ENCODE data around the gene MATR3. TPM values are rescaled to one million over a fixed set of nuclear protein-coding genes. Genes with fewer than 3 reads are reported as not detected.

Gene MATR3
- total RNA-seq, 4 donors from 2014 or later, result 270 to 549 (median 314) TPM

- Histone ChIP-seq H3K9me3 (no peaks in the 10 kb centered on the region), H3K4me1 (peaks cover 0 to 8% of the 10 kb centered on the region in 2 donors), H3K4me3 (no peak overlapping the region), H3K27me3 (no peaks in the 10 kb centered on the region), H3K36me3 (no peaks in the 10 kb centered on the region), H3K27ac (no peak overlapping the region)
- intact Hi-C loops (cut with DNase I; ENCODE audit: low total_unique reads), result no loop called here
- TF ChIP-seq, protein P1, sequence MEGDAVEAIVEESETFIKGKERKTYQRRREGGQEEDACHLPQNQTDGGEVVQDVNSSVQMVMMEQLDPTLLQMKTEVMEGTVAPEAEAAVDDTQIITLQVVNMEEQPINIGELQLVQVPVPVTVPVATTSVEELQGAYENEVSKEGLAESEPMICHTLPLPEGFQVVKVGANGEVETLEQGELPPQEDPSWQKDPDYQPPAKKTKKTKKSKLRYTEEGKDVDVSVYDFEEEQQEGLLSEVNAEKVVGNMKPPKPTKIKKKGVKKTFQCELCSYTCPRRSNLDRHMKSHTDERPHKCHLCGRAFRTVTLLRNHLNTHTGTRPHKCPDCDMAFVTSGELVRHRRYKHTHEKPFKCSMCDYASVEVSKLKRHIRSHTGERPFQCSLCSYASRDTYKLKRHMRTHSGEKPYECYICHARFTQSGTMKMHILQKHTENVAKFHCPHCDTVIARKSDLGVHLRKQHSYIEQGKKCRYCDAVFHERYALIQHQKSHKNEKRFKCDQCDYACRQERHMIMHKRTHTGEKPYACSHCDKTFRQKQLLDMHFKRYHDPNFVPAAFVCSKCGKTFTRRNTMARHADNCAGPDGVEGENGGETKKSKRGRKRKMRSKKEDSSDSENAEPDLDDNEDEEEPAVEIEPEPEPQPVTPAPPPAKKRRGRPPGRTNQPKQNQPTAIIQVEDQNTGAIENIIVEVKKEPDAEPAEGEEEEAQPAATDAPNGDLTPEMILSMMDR (IDR thresholded peaks at IDR 0.05), result no peak
- no peak for TF ChIP-seq POLR2A (IDR thresholded peaks at IDR 0.05)
- no peak for DNase-seq
Observed at GRCh38 chr5:139277171-139277570, 16.4 kb upstream of the MATR3 start.

DNA sequence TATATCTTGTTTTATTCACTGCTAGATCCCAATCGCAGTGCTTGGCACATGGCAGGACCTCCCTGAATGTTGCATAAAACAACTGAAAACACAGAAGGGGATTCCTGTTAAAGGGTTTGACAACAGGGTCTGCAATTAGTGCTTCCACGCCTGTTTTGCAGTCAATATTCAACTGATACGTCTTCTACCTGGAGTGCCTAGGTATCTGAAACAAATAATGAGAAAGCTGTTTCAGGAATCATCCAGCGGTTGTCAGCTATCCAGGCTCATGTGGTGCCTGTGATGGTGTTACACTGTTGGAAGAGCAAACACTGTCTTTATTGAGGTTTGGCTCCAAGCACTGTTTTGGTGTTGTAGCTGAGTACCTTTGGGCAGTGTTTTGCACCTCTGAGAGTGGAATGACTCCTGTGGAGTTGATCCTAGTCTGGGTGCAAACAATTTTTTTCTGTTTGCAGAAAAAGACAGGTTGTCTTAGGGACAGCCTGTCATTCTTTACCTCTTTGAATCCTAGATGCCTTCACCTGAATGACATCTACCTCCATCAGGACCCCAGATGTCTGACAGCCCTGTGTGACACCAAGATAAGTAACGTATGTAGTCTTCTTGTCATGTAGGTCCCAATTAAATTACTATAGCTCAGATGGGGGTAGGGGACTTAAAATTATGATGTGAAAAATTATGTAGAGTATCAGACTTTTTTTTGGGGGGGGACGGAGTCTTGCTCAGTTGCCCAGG, 14.8 kb upstream of the MATR3 start:
- intact Hi-C loops (cut with DNase I; ENCODE audit: low total_unique reads), result no loop called here
- DNase-seq, result no peak
- no peaks in the 10 kb centered on the region for H3K27me3 ChIP-seq
- H3K36me3 ChIP-seq, result no peaks in the 10 kb centered on the region
- no peaks in the 10 kb centered on the region for H3K4me1 ChIP-seq
- no peak overlapping the region for H3K4me3 ChIP-seq
- no peaks in the 10 kb centered on the region for H3K9me3 ChIP-seq
- TF ChIP-seq, protein P1 (IDR thresholded peaks at IDR 0.05), result no peak
- TF ChIP-seq POLR2A (IDR thresholded peaks at IDR 0.05), result no peak
- H3K27ac ChIP-seq, result no peak overlapping the region

DNA sequence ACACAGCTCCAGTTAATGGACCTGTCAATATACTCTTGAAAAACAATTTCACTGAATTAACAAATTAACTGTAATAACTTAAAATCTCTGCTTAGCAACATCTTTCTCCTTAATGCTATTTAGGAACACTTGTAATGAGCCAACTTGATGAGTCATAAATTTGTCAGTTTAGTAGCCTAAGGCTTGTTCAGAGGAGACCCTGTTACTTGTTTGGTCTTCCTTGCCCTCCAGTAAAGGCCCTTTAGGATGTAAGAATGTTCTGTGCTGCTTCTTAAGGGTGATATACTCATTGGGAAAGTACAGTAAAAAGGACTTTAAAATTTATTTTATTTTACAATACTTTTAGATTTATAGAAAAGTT, 11.4 kb upstream of the MATR3 start:
- H3K36me3 ChIP-seq, result no peaks in the 10 kb centered on the region
- TF ChIP-seq, protein P1 (IDR thresholded peaks at IDR 0.05), result no peak
- TF ChIP-seq POLR2A (IDR thresholded peaks at IDR 0.05), result no peak

GRCh38 chr5:139283252-139284166, 10.0 kb upstream of the MATR3 start:
- Histone ChIP-seq H3K27ac (no peak overlapping the region), H3K4me1 (no peaks in the 10 kb centered on the region), H3K4me3 (no peak overlapping the region), H3K27me3 (no peaks in the 10 kb centered on the region), H3K9me3 (peaks cover 0 to 4% of the 10 kb centered on the region in 2 donors), H3K36me3 (no peaks in the 10 kb centered on the region)
- no peak for TF ChIP-seq POLR2A (IDR thresholded peaks at IDR 0.05)
- TF ChIP-seq, protein P1 (IDR thresholded peaks at IDR 0.05), result no peak
- DNase-seq, result no peak
- intact Hi-C loops (cut with DNase I; ENCODE audit: low total_unique reads), result no loop called here

More for the DNA sequence above, 11.4 kb upstream of the MATR3 start:
- Histone ChIP-seq H3K4me3 (no peak overlapping the region), H3K27ac (no peak overlapping the region), H3K9me3 (peaks cover 0 to 4% of the 10 kb centered on the region in 2 donors), H3K4me1 (no peaks in the 10 kb centered on the region), H3K27me3 (no peaks in the 10 kb centered on the region)
- intact Hi-C loops (cut with DNase I; ENCODE audit: low total_unique reads), result no loop called here
- no peak for DNase-seq

GRCh38 chr5:139284295-139284694, 9.2 kb upstream of the MATR3 start:
- Histone ChIP-seq H3K36me3 (no peaks in the 10 kb centered on the region), H3K27me3 (no peaks in the 10 kb centered on the region)

More at GRCh38 chr5:139284295-139284694, 9.2 kb upstream of the MATR3 start:
- intact Hi-C loops (cut with DNase I; ENCODE audit: low total_unique reads), result no loop called here
- no peak overlapping the region for H3K4me3 ChIP-seq
- peaks cover 0 to 4% of the 10 kb centered on the region in 2 donors for H3K9me3 ChIP-seq
- H3K4me1 ChIP-seq, result no peaks in the 10 kb centered on the region
- DNase-seq, result no peak
- no peak overlapping the region for H3K27ac ChIP-seq
- TF ChIP-seq, protein P1 (IDR thresholded peaks at IDR 0.05), result no peak
- no peak for TF ChIP-seq POLR2A (IDR thresholded peaks at IDR 0.05)

All from uterus (tissue), 4 donors.